Bronchial epithelial cell (primary cell): ENCODE data around the gene ACAD9. TPM values are rescaled to one million over a fixed set of nuclear protein-coding genes. Genes with fewer than 3 reads are reported as not detected.

Experiments used
- DNase-seq: peaks from one replicate; pipeline ENCODE4 v3.0.0-alpha.2; 2010; ENCODE audit warnings: low read depth
- FAIRE-seq: peaks from 2 replicates; lab custom pipeline; 2011; peaks lifted over from hg19 to GRCh38; lab: Jason Lieb, UNC
- H3K27me3 ChIP-seq: 2 replicates; pipeline ENCODE4 v1.5.1; 2011; ENCODE audit warnings: low read length; ENCODE audit not compliant: control insufficient read depth, insufficient read depth
- H3K36me3 ChIP-seq: 2 replicates; pipeline ENCODE4 v1.5.1; 2011; ENCODE audit warnings: low read length; ENCODE audit not compliant: control insufficient read depth, insufficient read depth
- H3K4me3 ChIP-seq: 2 replicates; pipeline ENCODE4 v1.5.1; 2011; ENCODE audit warnings: mild to moderate bottlenecking, low read depth, low read length, control low read depth
- total RNA-seq: library from RNA; depleted of rRNA; stranded (reverse); fragments of >200 nt; gene quantifications from 2 replicates; pipeline ENCODE4 v1.2.1, GENCODE V29; 2014
- TF ChIP-seq, protein P1 (sequence below): IDR thresholded peaks from 2 replicates; pipeline ENCODE4 v1.5.1; 2011; ENCODE audit warnings: mild to moderate bottlenecking, moderate library complexity, low read length, control low read depth, inconsistent platforms; ENCODE audit not compliant: insufficient read depth, severe bottlenecking

The ACAD9 gene
- total RNA-seq, 1 donor from 2014 or later: 24.7 TPM

DNA sequence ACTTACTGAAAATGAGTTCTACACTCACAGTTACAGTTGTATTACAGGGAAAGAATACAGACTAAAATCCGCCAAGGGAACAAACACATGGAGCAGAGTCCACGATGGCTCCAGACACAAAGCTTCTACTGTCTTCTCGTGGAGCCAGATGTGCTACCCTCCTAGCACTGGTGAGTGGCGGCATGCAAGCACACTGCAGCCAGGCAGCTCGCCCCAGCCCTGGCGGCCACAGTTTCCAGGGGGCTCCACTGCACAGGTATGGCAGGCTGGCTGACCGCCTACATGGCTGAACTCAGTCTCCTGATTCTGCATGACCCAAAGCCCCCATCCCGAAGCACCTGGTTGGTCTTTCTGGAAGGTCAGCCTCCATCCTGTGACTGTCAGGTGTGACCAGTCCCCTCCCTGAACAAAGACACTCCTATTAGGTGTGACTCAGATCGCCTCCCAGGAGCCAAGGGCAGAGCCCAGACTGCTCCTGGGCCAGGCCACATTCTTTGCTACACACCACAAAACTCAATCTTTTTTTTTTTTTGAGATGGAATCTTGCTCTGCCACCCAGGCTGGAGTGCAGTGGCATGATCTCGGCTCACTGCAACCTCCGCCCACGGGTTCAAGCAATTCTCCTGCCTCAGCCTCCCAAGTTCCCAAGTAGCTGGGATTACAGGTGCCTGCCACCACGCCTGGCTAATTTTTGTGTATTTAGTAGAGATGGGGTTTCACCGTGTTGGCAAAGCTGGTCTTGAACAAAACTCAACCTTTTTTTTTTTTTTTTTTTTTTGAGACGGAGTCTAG is 62.9 kb downstream of the ACAD9 start:
- DNase-seq (peak; percentile 42), FAIRE-seq (no peak)
- Histone ChIP-seq H3K27me3 (no peaks in the 10 kb centered on the region), H3K4me3 (no peak overlapping the region), H3K36me3 (no peaks in the 10 kb centered on the region)
- TF ChIP-seq, protein P1, sequence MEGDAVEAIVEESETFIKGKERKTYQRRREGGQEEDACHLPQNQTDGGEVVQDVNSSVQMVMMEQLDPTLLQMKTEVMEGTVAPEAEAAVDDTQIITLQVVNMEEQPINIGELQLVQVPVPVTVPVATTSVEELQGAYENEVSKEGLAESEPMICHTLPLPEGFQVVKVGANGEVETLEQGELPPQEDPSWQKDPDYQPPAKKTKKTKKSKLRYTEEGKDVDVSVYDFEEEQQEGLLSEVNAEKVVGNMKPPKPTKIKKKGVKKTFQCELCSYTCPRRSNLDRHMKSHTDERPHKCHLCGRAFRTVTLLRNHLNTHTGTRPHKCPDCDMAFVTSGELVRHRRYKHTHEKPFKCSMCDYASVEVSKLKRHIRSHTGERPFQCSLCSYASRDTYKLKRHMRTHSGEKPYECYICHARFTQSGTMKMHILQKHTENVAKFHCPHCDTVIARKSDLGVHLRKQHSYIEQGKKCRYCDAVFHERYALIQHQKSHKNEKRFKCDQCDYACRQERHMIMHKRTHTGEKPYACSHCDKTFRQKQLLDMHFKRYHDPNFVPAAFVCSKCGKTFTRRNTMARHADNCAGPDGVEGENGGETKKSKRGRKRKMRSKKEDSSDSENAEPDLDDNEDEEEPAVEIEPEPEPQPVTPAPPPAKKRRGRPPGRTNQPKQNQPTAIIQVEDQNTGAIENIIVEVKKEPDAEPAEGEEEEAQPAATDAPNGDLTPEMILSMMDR: no peak

GRCh38 chr3:128945041-128945877 is 65.8 kb downstream of the ACAD9 start:
- Histone ChIP-seq H3K4me3 (no peak overlapping the region), H3K36me3 (no peaks in the 10 kb centered on the region), H3K27me3 (no peaks in the 10 kb centered on the region)
- FAIRE-seq (no peak), DNase-seq (no peak)
- TF ChIP-seq, protein P1: no peak

- DNase-seq (no peak), FAIRE-seq (no peak)
- no peak overlapping the region for H3K4me3 ChIP-seq
- H3K27me3 ChIP-seq: no peaks in the 10 kb centered on the region
- TF ChIP-seq, protein P1: no peak
- no peaks in the 10 kb centered on the region for H3K36me3 ChIP-seq
These were observed 66.4 kb downstream of the ACAD9 start for GRCh38 chr3:128945878-128946175.

- FAIRE-seq (no peak), DNase-seq (no peak)
- TF ChIP-seq, protein P1: no peak
- Histone ChIP-seq H3K4me3 (no peak overlapping the region), H3K27me3 (no peaks in the 10 kb centered on the region), H3K36me3 (no peaks in the 10 kb centered on the region)
These were observed 67.0 kb downstream of the ACAD9 start for GRCh38 chr3:128946411-128946810.

GRCh38 chr3:128949158-128949557 is 69.7 kb downstream of the ACAD9 start:
- TF ChIP-seq, protein P1: no peak
- H3K4me3 ChIP-seq: no peak overlapping the region
- FAIRE-seq (no peak), DNase-seq (no peak)
- H3K27me3 ChIP-seq: no peaks in the 10 kb centered on the region
- no peaks in the 10 kb centered on the region for H3K36me3 ChIP-seq
